Kidney epithelial cell (primary cell): ENCODE measurements around the gene BRD2. TPM values are rescaled to one million over a fixed set of nuclear protein-coding genes. Genes with fewer than 3 reads are reported as not detected.

Experiments used
- DNase-seq: peaks from one replicate; pipeline ENCODE4 v3.0.0-alpha.2; 2010; ENCODE audit warnings: low read depth
- H3K27me3 ChIP-seq: 2 replicates; pipeline ENCODE4 v1.6.0; 2011; ENCODE audit warnings: low read length; ENCODE audit not compliant: control insufficient read depth, insufficient read depth
- H3K36me3 ChIP-seq: 2 replicates; pipeline ENCODE4 v1.5.1; 2011; ENCODE audit warnings: low read length; ENCODE audit not compliant: control insufficient read depth, insufficient read depth
- H3K4me3 ChIP-seq: 2 replicates; pipeline ENCODE4 v1.5.1; 2011; ENCODE audit warnings: low read depth, mild to moderate bottlenecking, control low read depth, low read length
- total RNA-seq: library from RNA; depleted of rRNA; stranded (reverse); fragments of >200 nt; gene quantifications from 2 replicates; pipeline ENCODE4 v1.2.3, GENCODE V29; 2015
- TF ChIP-seq, protein P1 (sequence below): IDR thresholded peaks from 2 replicates; pipeline ENCODE4 v1.5.1; 2011; ENCODE audit warnings: mild to moderate bottlenecking, moderate library complexity, low read length, control low read depth, inconsistent platforms; ENCODE audit not compliant: insufficient read depth, poor library complexity, severe bottlenecking

Gene BRD2
- total RNA-seq, 1 donor from 2014 or later: 191 TPM

DNA sequence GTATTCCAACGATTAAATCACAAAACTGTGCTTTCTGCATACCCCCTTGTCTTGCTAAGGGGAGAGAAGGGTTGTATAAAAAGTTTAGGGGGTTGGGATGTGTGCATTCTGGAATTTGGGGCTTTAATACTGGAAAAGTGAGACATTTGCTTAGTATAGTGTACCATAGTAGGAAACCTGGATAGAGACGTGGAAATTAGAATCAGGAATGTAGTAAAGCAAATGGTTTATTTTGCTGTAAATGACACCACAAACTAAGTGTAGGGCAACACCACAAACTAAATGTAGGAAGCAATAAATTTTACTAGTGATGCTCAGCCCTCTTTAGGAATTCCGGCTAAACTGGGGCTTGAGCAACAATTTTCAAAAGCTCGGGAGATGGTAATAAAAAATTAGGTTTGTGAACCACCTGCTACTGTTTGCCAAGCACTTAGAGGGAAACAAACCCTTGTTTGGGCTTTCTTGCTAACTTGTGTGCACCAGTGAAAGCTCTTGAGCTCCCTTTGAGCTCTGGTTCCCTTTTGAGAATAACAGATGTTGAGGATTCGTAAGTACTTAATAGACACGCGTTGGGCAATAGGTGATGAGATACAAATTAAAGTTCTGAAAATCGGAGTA, 13.8 kb downstream of the BRD2 start:
- Histone ChIP-seq H3K27me3 (no peaks in the 10 kb centered on the region), H3K4me3 (no peak overlapping the region), H3K36me3 (peaks cover 4% of the 10 kb centered on the region)
- no peak for DNase-seq
- TF ChIP-seq, protein P1, sequence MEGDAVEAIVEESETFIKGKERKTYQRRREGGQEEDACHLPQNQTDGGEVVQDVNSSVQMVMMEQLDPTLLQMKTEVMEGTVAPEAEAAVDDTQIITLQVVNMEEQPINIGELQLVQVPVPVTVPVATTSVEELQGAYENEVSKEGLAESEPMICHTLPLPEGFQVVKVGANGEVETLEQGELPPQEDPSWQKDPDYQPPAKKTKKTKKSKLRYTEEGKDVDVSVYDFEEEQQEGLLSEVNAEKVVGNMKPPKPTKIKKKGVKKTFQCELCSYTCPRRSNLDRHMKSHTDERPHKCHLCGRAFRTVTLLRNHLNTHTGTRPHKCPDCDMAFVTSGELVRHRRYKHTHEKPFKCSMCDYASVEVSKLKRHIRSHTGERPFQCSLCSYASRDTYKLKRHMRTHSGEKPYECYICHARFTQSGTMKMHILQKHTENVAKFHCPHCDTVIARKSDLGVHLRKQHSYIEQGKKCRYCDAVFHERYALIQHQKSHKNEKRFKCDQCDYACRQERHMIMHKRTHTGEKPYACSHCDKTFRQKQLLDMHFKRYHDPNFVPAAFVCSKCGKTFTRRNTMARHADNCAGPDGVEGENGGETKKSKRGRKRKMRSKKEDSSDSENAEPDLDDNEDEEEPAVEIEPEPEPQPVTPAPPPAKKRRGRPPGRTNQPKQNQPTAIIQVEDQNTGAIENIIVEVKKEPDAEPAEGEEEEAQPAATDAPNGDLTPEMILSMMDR: no peak

DNA sequence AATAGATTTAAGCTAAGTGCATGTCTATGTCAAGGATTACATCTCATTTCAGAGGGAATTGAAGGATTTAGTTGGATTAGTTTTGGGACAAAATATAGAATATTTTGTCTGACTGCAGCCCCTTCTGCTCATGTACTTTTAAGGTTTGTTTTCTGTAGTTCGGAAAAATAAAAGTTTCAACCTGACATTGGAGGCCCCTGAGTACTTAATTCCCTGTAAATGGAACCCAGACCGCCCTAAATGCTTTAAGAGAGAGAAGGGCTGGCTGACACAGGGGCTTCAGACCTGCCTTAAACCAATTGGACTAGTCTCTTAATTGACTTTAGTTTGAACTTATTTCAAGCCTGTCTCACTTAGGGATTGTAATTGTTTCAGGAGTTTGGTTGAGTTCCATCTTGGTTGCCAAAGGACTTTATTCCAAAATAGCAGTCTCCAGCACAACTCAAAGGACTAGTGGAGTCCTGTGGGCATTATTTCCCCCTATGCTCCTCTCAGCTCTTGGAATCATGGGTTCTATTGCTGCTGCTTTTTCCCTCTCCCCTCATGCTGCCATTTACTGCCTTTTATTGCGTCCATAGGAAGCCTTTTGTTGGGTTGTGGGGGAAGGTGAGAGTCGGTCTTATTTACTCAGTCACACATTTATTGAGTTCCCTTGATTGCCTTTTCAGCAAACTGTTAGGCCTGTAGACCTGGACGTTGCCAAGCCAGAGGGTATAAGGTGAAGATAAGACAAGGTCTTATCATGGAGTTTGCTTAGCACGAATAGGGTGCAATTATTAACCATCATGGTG, 14.5 kb downstream of the BRD2 start:
- H3K4me3 ChIP-seq: no peak overlapping the region
- no peaks in the 10 kb centered on the region for H3K27me3 ChIP-seq
- peaks cover 4% of the 10 kb centered on the region for H3K36me3 ChIP-seq
- TF ChIP-seq, protein P1: no peak
- no peak for DNase-seq

DNA sequence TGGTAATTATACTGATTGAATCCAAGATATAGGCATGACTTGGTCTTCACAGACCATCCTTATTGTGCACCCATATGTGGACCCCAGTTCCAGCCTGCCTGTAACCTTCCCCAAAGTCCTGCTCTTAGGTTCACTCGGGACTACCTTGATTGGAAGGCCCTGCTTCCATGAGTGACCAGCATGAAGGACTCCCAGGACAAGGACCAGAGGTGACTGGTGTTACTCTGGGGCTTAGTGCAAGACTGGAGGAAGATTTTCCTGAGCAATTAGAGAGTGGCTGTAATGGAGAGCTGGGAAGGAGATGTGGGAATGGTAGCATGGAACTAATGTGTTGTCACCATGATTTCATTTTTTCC, 15.1 kb downstream of the BRD2 start:
- TF ChIP-seq, protein P1: no peak
- DNase-seq: no peak
- H3K36me3 ChIP-seq: peaks cover 4% of the 10 kb centered on the region
- no peak overlapping the region for H3K4me3 ChIP-seq
- H3K27me3 ChIP-seq: no peaks in the 10 kb centered on the region

DNA sequence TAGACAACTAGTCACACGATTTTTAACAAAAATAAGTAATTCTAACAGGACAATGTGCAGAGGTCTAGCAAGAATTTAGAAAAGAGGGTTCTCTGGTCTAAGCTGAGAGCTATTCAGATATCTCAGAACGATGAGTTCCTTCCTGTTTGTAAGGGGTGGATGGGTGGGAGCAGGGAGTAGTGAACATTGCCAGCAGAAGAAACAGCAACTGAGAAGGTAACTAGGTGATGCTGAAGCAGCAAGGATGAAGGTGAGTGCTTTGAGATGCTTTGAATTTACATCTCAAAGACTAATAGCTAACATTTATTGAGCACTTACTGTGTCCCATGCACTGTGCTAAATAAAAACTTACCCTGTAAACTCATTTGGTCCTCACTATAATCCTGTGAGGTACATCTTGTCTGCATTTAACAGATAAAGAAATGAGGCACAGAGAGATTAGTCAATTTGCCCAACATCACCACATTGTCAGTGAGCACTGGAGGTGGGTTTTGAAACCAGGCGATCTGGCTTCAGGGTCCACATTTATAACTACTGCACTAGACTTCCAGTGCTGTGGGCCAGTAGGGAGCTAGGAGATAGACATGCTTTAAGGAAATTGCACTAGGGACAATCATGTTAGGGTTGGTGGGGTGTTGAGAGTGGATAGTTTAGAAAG, 15.7 kb downstream of the BRD2 start:
- H3K4me3 ChIP-seq: no peak overlapping the region
- no peak for DNase-seq
- H3K36me3 ChIP-seq: peaks cover 4% of the 10 kb centered on the region
- TF ChIP-seq, protein P1: no peak
- H3K27me3 ChIP-seq: no peaks in the 10 kb centered on the region

DNA sequence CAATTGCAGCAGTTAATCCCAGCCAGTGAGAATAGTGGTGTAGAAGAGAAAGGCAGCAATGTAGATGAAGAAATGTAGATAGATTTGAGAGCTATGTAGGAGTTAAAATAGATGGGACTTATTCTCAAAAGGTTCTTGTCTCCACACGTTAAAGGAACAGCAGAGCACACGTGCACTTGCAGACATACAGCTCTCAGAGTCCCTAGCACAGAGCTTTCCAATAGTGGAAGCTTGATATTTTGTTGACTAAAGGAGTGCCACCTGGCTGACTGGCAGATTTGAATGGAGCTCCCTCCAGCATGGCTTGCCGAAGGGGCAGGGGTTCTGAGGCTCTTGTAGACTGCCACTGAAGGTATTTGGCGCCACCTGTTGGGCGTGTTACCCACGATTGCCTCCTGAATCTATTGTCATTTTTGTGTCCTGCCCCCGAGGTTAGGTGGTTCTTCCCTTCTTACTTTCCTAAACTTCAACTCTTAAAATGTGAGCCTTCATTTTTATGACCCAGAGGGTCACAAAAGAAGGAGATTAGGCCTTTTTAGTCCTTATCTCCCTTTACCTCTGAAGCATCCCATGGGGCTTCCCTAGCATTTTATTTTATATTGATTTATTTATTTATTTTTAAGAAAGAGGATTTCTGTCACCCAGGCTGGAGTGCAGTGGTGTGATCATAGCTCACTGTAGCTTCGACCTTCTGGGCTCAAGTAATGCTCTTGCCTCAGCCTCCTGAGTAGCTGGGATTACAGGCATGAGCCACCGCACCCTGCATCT, 16.4 kb downstream of the BRD2 start:
- Histone ChIP-seq H3K27me3 (no peaks in the 10 kb centered on the region), H3K4me3 (no peak overlapping the region), H3K36me3 (peaks cover 1% of the 10 kb centered on the region)
- TF ChIP-seq, protein P1: peak; percentile 84
- DNase-seq: peak; percentile 55
